Right renal cortex interstitium (tissue), 3 donors: ENCODE data around the gene CSF2. TPM values are rescaled to one million over a fixed set of nuclear protein-coding genes. Genes with fewer than 3 reads are reported as not detected.
A peak's percentile ranks its signal among the peaks of the same experiment; 100 is the strongest.

Experiments
- DNase-seq, 3 donors: peaks; one replicate each; pipeline ENCODE4 v3.0.0-alpha.2; 2013; ENCODE audit warnings: low read depth in 3 of 3, low spot score in 2 of 3
- polyA plus RNA-seq, 3 donors: library from polyadenylated mRNA; unstranded; fragments of 120-200 nt; gene quantifications; one replicate each; pipeline ENCODE4 v1.2.1, GENCODE V29; 2013; ENCODE audit not compliant: insufficient read length in 3 of 3

The CSF2 gene
- polyA plus RNA-seq, 3 donors, result not detected

DNA sequence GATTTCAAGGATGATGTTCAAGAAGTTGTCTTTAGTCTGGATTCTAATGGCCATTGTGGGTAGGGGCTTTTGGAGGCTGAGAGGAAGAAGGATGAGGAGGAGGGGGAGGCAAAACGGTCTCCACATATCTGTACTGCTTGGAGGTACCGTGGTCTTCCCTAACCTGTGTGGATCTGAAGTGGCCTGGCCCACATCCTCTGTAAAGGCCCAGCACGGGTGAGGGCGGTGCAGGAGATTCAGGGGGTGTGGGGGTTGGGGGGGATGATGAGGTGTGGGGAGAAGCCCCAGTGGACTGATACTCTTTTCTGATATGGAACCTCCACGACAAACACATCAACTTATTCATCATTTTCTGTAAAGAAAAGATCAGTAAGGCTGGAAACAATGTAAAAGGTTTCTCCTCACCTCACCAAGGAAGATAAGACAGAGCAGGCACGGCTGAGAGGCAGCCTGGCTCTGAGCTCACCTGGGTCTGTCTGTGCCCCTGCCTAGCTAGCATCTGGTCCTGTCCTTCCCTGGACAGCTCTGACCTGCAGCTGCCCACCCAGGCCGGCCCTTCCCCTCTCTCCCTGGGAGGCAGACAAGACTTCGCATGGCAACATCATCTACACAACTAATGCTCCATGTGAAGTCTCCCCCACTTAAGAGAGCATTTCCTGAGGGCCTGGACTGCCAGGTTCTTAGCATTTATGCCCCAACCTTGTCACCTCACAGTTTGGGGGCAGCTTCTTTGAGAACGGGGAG lies 18.7 kb upstream of the CSF2 start:
- no peak for DNase-seq

GRCh38 chr5:132055441-132055807 lies 18.2 kb upstream of the CSF2 start:
- no peak for DNase-seq

- no peak for DNase-seq
Measured at GRCh38 chr5:132055808-132056609, 17.6 kb upstream of the CSF2 start.

DNA sequence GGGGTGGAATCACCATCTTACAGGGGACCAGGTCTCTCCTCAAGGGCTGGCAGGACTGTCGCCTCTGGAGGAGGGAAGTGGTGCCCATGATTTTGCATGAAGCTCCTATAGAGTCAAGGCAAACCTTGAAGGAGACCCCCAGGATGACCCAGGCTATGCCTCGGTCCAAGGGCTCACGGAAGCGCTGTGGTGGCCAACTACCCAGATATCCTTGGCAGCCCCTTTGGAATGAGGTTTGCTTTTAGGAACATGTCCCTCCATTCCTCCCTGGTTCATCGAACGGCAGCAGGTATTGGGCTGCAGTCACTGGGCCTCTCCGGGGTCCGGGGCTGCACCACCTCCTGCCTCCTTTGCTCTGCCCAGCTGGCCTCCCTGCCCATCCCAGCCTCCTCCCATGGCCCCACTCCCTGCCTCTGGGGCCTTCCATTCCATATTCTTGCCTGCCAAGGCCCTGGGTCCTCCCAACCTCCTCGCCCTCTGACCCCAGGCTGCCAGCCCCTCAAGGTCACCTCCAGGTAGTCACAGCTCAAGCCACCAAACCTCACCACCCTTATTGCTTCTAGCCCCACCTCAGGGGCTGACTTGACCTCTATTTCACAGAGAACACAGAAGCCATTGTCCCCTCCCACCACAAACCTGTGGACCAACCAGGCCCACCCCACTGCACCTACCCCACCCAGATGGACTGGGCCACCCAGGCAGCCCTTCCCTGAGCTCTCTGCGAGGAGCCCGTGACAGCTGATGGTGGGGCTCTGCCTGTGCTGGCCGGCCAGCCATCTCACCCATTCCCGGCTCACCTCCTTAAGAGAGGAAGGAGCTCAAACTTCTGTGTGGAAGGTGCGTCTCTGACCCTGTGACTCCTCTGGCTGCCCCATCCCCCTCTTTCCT lies 16.7 kb upstream of the CSF2 start:
- no peak for DNase-seq

DNA sequence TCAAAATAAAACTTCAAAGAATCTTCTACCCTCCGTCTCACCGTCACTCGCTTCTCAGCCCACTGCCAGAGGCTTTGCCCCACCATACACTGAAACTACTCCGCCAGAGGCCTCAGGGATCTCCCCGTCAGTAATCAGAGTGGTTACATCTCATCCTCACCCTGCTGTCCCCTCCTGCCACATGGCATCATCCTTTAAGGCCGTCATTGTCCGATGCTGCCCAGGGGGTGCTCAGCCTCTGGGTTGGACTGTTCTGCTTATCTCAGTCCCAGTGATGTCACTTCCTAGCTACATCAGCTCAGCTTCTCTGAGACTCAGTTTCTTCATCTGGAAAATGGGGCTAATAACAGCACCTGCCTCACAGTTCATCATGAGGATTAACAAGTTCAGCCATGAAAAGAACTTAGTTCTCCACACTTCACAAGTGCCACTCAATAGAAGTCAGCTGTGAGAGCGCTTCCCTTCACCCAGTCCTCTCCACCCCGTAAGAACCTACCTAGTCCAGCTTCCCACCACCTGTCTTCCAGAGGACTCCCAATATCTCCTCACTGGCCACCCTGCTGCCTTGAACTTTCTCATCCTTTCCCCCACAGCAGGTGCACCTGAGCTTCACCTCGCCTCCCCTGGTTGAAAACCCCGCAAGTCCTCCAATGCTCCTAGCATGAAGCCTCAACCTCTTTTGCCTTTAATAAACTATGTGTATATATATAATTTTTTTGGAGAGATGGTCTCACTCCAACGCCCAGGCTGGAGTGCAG lies 15.9 kb upstream of the CSF2 start:
- no peak for DNase-seq

DNA sequence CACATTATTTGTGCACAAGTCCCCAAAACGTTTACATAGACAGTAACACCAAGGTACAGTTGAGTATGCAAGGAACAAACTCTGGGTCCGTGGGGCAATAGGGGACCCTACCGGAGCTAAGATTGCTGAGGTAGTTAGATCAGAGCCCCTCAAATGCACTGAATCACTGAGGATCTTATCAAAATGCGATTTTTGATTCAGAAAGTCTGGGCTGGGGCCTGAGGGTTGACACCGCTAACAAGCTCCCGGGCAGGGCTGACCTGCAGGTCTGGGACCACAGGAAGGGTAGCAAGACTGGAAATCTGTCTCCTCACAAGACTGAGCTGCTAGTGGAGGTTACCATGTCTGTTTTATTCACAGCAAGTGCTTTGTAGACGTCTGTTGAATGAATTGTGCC lies 14.9 kb upstream of the CSF2 start:
- DNase-seq, result no peak

DNA sequence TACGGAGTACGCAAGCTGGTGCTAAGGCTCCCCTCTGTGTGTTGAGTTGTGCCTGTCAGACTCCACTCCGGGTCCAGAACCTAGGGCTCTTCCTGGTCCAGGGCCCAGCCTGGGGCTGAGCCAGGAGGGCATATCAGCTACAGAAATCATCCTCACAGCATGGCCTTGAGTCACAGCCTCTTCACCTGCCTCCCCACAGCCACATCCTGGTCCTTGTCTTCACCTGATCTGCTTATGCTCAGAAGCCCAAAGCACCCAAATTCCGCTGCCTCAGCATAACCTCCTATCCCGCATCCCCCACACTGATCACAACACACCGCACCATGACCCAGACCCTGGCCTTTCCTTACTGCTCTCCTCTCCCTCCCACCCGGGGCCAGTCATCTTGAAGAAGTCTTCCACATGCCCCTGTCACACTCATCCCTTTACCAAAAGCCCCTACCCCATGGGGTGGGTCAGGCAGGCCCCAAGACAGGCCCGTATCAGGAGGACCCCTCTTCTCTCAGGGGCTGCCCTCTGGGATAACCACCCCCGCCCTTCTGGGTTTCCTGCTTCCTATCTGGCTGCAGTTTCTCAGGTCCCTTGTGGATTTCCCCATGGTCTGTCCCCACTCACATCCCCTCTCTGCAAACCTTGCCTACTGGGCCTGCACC lies 14.4 kb upstream of the CSF2 start:
- DNase-seq, result no peak

- no peak for DNase-seq
Measured at GRCh38 chr5:132059696-132060500, 13.7 kb upstream of the CSF2 start.

- no peak for DNase-seq
Measured at GRCh38 chr5:132060501-132061161, 13.0 kb upstream of the CSF2 start, which contains the start of gene IL3. TSS of gene IL3 (plus strand) at chr5:132060655. CDS start at chr5:132060707, 52 bp downstream.

DNA sequence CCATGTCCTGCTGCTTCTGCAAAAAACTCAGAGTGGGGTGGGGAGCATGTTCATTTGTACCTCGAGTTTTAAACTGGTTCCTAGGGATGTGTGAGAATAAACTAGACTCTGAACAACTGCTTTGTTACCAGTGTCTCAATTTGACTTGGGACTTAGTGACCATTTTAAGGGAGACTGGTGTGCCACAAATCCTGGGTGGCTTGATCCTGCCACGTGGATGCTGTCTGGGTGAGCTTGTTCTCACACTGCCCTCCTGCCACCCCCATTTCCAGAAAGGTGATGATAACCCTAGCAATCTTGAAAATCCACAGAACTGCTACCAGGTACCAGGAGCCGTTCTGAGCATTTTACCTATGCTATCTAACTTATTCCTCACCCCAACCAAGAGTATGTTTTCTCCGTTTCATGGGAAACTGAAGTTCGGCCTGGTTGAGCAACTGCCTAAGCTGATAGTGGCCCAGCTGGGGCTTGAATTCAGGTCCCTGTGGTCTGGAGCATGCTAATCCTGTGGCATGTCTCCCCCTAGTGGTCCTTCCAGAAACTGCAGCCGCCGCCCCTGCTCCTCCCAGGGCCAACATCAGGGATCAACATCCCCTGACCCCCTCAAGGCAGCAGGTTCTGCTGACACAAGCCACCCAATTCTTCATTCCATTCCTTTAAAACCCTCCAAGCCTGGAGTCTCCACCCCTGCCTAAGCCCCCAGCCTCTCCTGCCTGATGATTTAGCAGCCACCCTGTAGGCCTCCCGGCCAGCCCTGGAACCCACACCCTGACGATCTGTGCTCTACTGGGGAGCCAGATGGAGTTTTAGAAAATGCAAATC lies 10.3 kb upstream of the CSF2 start:
- DNase-seq, result peak in 1 of 3 donors; percentile 16

DNA sequence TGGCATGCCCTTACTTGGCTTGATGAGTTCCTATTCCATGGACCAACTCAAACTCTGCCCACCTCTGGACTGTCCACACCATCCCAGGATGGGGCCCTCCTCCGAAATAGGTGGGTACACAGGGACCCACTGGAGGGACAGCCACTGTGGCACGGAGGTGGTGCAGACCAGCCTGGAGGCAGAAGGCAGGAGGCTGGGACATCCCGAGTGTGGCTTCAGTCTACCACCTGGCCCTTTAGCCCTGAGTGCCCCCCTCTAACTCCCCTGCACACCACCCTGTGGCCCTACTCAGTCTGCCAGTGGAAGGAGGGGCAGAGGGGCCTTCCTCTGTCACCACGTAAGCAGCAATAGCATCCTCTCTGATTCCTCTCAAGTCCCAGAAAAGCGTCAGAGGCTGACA lies 9.4 kb upstream of the CSF2 start:
- DNase-seq, result no peak

DNA sequence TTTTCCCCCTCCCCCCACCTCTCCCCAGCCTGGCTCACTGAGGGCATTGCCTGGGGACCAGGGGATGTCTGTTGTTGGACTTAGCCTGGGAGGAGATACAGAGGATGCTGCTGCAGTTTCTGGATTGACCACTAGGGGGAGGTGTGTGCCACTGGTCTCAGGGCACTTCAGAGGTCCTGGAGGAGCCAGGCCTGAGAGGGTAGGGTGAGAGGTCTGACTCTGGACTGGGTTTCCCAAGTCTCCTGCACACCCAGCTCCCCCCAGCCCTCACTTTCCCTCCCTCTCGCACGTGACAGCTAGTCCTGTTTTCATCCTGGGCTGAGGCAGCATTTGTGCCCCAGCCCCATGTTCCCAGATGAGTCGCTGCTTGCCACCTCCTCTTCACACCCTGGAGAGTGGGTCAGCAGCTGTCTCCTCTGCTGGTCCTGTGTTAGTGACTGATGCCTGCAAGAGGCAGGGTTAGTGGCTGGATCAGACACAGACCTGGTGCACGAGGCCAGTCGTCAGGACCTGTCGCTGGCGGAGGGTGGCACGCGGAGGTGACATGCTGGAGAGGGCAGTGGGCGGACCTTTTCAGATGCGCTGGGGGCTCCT lies 8.8 kb upstream of the CSF2 start:
- peak in 1 of 3 donors; percentile 24 for DNase-seq

GRCh38 chr5:132065351-132065937 lies 8.1 kb upstream of the CSF2 start:
- peak in 1 of 3 donors; percentile 27 for DNase-seq

DNA sequence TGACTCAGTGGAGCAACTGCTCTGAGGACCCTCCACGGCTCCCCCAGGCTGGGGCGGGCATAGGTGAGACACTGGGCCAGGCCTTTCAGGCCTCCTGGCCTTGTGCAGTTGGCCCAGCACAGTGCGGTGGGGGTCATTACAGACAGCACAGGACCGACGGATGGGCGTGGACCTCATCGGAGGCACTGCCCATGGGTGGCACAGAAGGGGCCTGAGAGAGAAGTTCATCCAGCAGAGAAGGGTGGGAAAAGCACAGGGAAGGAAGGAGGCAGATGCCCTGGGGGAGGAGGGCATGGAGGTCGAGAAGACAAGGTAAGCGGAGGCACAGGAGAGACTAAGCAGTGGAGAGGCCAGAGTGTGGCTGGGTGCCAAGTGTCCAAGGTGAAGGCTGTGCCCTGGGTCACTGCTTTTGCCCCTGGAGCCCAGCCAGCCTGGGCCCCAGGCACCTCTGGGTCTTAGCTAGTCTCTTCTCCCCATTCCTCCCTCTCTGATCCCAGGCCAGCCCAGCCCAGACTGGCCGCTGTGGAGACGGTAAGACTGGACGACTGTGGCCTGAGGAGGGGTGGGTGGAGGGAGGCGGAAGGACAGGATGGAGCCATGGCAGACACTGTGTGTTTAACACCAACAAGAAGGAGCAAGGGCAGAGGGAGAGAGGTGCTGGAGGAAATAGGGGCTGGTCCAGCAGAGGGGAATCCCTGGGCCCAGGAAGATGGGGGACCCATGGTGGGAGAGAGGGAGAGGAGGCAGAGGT lies 7.5 kb upstream of the CSF2 start:
- no peak for DNase-seq

DNA sequence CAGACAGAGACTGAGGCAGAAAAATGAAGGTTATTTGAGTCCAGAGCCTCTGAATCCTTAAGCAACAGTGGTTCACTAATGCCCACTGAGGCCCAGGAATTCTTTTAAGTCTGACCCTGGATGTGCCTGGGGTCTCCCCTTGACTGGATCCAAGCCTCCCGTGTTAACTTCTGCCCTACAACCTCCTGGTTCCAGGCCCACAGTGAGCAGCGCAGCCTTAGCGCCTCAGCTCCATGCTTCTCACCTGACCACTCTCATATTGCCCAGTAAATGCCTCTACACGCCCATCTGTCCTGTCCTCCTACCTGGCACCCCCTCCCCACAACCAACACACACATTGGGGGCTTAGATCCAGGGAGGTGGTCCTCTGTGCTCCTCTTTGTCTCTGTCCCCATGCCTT lies 6.7 kb upstream of the CSF2 start:
- no peak for DNase-seq

DNA sequence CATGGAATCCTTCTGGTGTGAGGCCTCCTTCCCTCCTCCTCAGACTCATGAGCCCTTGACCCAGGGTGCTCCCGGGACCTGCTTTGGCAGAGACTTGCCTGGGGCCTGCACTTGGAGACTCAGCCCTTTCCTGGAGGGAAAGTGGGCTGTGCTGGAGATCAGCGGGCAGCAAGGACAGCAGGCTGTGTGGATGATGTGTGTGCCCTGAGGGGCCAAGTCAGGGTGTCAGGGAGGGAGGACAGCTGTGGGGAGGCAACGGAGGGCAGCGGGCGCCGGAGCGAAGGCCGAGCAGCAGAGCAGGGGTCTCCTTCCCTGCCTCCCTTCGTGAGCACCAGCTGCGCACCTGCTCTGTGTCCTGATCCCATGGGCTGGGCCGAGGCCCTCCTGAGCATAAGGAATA lies 6.1 kb upstream of the CSF2 start:
- no peak for DNase-seq
